Measurements from ENCODE around the gene LIN28B.
"Not testable (repeated sequence)": the region's sequence is repeated elsewhere in the genome, so short reads cannot be mapped to it uniquely, and the experiment has no call there.

LIN28B gene

DNA sequence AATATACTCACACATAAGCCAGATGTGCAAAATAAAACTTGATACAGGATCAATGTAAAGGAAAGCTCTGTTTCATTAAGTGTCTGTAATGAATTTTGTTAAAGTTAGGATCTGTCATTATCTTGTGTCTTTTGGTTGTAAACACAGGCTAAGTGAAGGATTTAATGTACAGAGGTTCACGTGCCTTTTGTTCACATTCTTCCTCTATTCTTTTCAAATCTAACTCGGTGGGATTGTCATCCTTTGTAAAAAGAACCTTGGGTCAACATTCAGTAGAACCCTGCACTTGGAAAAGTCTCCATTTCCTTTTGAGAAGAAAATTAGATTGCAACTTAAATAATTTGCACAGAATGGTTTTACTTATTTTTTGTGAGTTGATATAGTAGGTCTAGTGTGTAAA lies 7.7 kb upstream of the LIN28B start:
- no peak overlapping the region for H3K4me3 ChIP-seq (ENCODE audit: low read depth, low read length)
- TF ChIP-seq, protein P1, sequence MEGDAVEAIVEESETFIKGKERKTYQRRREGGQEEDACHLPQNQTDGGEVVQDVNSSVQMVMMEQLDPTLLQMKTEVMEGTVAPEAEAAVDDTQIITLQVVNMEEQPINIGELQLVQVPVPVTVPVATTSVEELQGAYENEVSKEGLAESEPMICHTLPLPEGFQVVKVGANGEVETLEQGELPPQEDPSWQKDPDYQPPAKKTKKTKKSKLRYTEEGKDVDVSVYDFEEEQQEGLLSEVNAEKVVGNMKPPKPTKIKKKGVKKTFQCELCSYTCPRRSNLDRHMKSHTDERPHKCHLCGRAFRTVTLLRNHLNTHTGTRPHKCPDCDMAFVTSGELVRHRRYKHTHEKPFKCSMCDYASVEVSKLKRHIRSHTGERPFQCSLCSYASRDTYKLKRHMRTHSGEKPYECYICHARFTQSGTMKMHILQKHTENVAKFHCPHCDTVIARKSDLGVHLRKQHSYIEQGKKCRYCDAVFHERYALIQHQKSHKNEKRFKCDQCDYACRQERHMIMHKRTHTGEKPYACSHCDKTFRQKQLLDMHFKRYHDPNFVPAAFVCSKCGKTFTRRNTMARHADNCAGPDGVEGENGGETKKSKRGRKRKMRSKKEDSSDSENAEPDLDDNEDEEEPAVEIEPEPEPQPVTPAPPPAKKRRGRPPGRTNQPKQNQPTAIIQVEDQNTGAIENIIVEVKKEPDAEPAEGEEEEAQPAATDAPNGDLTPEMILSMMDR (IDR thresholded peaks at IDR 0.05; ENCODE audit: borderline replicate concordance, insufficient read depth, low read depth, low read length) = no peak

DNA sequence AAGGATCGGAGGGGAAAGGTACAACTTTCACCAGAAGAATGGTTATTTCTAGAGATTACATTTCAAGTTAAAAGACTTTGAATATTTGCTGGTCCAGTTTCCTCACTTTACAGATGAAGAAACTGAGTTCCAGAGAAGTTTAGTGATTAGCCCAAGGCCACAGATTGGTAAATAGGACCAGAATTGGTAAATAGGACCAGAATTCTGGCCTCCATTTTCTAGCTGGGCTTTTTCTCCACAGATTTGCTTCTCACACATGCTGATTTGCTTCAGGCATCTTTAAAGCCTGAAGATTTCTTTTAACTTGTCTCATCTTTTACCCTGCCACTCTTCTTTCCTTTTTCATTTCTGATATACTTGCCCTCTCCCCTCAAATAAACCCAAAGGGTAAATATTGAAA lies 5.2 kb upstream of the LIN28B start:
- TF ChIP-seq, protein P1 (IDR thresholded peaks at IDR 0.05; ENCODE audit: borderline replicate concordance, insufficient read depth, low read depth, low read length) = no peak
- H3K4me3 ChIP-seq (ENCODE audit: low read depth, low read length) = no peak overlapping the region

DNA sequence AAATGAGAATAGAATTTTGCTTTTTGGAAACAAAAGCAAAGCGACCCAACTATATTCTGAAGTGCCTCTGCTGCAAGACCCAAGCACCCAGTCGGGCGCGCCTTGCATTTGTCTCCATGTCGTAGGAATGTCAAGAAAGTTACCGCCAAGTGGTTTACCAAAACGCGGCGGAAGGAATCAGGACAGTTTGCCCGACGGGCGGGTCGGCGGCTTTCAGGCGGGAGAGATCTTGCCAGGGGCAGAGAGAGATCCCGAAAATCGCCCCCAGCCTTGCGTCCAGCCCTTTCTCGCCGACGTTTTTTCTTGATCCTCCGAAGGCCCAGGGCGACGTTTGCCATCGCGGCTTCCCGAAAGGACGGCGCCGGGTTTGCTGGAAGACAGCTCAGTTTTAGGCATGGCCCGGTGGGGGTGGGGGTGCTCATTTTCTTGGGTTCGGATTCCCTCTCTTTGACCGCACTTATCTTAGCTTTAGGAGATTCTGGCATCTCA lies 4.0 kb upstream of the LIN28B start:
- TF ChIP-seq, protein P1 (IDR thresholded peaks at IDR 0.05; ENCODE audit: borderline replicate concordance, insufficient read depth, low read depth, low read length) = no peak
- no peak overlapping the region for H3K4me3 ChIP-seq (ENCODE audit: low read depth, low read length)

DNA sequence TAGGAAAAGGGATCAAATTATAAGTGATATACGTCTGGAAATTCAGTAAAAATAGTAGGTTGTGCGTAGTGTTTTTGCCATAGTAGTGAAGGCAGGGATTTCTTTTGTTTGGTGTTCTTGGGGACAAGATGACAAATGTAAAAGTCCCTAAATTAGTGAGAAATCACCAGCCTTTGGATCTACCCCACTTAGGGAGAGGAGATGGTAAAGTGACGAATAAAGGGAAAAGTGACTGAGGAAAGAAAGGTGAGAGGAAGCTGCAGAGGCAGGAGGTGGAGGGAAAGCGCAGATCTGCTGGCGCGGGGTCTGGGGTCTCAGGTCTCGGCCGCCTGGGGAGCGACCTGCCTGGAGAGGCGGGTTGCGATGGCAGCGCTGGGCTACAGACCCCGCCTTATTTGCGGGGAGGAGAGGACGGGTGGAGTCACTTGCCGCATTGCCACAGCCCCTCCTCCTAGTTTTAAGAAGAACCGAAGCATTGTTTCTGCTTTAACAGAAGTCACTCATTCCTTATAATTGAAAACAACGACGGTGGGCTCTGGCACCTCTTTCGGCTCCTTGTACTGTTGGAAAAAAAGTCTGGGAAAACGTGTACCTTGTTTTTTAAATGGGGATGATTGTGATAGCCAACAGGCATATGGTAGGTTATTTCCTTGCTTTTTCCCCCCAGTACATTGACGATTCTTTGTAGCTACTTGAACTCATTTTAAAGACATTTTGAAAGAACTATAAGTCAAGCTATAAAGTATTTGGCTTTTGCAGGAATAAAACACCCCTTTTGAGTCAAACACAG lies 3.3 kb upstream of the LIN28B start:
- H3K4me3 ChIP-seq (ENCODE audit: low read depth, low read length) = not testable (repeated sequence)

DNA sequence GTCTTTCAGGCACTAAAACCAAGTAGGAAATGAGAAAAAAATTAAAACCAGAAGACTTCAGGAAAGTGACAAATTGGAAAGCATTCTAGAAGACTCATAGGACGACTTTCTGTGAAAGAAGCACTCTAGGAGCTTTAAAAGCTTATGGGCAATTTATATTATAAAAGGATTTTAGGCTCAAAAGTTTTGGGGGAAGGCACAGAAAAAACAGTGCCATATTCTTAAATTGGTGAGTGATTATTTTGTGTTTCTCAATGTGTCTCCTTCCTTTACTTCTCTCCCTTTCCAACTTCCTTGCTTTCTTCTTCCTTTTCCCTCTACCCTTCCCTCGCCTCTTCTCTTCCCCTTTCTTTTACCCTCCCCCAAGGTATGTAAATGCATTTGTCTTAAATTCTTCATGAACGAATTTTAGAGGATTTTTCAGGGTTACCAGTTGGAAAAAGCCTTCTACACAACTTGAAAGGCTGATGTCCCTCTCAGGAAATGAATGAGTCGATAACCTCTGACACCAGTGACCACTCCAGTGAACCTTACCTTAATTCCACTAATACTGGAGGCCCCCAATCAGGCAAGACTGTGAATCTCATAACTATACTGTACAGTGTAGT lies 2.6 kb upstream of the LIN28B start:
- TF ChIP-seq, protein P1 (IDR thresholded peaks at IDR 0.05; ENCODE audit: borderline replicate concordance, insufficient read depth, low read depth, low read length) = no peak
- H3K4me3 ChIP-seq (ENCODE audit: low read depth, low read length) = no peak overlapping the region

DNA sequence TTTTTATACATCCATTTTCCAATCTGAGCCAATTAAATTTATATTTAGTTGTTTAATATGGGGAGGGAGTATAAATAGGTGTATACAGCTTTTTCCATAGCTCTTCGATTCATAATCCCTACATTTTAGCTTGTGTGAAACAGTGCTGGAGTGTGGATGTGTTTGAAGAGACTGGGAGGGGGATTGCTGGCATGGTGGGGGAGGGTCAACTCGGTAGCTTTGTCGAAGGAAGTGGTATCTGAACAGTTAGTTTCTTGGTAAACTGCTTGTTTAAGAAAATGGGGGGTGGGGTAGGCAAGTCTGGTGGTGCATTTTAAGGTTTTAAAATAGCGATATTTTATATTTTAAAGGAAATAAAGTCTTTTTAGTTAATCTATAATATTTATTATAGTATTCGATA lies 1.4 kb upstream of the LIN28B start:
- no peak overlapping the region for H3K4me3 ChIP-seq (ENCODE audit: low read depth, low read length)
- TF ChIP-seq, protein P1 (IDR thresholded peaks at IDR 0.05; ENCODE audit: borderline replicate concordance, insufficient read depth, low read depth, low read length) = no peak

DNA sequence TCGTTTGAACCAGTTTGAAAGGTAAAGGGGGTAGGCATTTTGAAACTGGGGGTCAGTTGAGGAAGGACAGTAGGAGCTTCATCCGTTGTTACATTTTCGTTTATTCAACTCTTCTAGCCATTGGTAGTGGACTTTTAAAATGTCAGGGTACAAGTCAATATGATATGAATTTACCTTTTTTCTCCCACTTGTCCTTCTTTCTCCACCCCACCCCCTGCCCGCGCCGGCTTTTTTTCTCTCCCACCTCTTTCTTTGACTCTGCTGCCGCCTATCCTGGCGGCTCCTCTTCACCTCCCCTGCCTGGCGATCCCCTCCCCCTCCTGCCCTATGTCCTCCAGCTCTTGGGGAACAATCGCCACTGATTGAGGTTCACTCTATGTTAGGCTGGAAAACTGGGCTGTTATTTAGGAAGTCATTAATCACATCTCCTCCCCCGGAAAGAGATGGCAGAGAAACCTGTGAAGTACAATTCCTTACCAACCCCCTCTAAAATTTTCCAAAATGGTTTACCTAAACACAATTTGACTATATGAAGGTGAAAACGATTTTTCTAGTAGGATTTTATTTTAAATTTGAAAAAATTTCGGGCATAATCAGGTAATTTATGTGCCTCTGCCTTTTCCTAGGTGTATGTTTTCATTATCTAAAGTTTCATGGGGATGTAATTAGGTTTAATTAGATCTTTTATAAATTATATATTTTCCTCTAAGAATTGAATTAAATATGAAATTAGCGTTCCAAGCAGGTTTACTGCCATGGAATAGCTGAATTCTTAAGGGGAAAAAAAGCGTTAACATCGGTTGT lies 778 bp upstream of the LIN28B start:
- H3K4me3 ChIP-seq (ENCODE audit: low read depth, low read length) = no peak overlapping the region
- TF ChIP-seq, protein P1 (IDR thresholded peaks at IDR 0.05; ENCODE audit: borderline replicate concordance, insufficient read depth, low read depth, low read length) = no peak
